SU-DHL-6 (cell line): Measurements from ENCODE around the gene SOX6.

Source experiments
- H2AFZ ChIP-seq: fragments of 200-600 bp; sonication (generic); 2 replicates; pipeline ENCODE4 v1.6.1; 2014; ENCODE audit warnings: low read depth, mild to moderate bottlenecking, moderate library complexity, mixed read lengths, antibody characterized with exemption, low read length; ENCODE audit not compliant: severe bottlenecking
- H3F3A ChIP-seq: fragments of 200-600 bp; shearing (Covaris generic); 2 replicates; pipeline ENCODE4 v1.6.0; 2016; ENCODE audit warnings: antibody characterized with exemption, mild to moderate bottlenecking; ENCODE audit not compliant: insufficient read depth
- H3K27ac ChIP-seq: fragments of 200-600 bp; sonication (generic); 2 replicates; pipeline ENCODE4 v1.5.1; 2016; ENCODE audit warnings: low read depth, mild to moderate bottlenecking, low read length, moderate library complexity, mixed read lengths
- H3K27me3 ChIP-seq: fragments of 200-600 bp; sonication (generic), shearing (Covaris generic); 2 replicates; pipeline ENCODE4 v1.6.0; 2014; ENCODE audit warnings: mild to moderate bottlenecking, low read length
- H3K36me3 ChIP-seq: fragments of 200-600 bp; sonication (generic); 2 replicates; pipeline ENCODE4 v1.6.1; 2014; ENCODE audit warnings: mild to moderate bottlenecking, low read length, mixed read lengths
- H3K4me2 ChIP-seq: fragments of 300-600, 200-600 bp; shearing (Covaris generic), sonication (generic); 2 replicates; pipeline ENCODE4 v1.6.0; 2014; ENCODE audit warnings: low read length, low read depth, mild to moderate bottlenecking; ENCODE audit not compliant: poor library complexity, severe bottlenecking
- H3K4me3 ChIP-seq: fragments of 200-600 bp; sonication (generic); 2 replicates; pipeline ENCODE4 v1.5.1; 2014; ENCODE audit warnings: antibody characterized with exemption, low read length, mild to moderate bottlenecking, mixed read lengths; ENCODE audit not compliant: insufficient read depth, poor library complexity, severe bottlenecking
- H3K79me2 ChIP-seq: fragments of 200-600 bp; sonication (generic); 2 replicates; pipeline ENCODE4 v1.6.1; 2014; ENCODE audit warnings: mild to moderate bottlenecking, low read length, moderate library complexity; ENCODE audit not compliant: insufficient read depth
- H3K9ac ChIP-seq: fragments of 200-600 bp; sonication (generic); 2 replicates; pipeline ENCODE4 v1.7.0; 2014; ENCODE audit warnings: mild to moderate bottlenecking, low read length
- H3K9me2 ChIP-seq: fragments of 200-600 bp; sonication (generic); replicated peaks from 2 replicates; pipeline ENCODE4 v1.6.1; 2014; ENCODE audit warnings: low read length; ENCODE audit not compliant: insufficient read depth
- H3K9me3 ChIP-seq: fragments of 200-600 bp; sonication (generic); 2 replicates; pipeline ENCODE4 v1.6.1; 2014; ENCODE audit warnings: low read length, mixed read lengths; ENCODE audit not compliant: insufficient read depth
- H4K20me1 ChIP-seq: fragments of 200-600 bp; sonication (generic); 2 replicates; pipeline ENCODE4 v1.6.1; 2014; ENCODE audit warnings: low read depth, mild to moderate bottlenecking, antibody characterized with exemption, low read length, moderate library complexity, mixed read lengths
- CTCF ChIP-seq: fragments of 200-600 bp; sonication (generic); IDR thresholded peaks from one replicate; pipeline ENCODE4 v1.5.1; 2017; ENCODE audit warnings: antibody characterized with exemption, mild to moderate bottlenecking, low read length, moderate library complexity; ENCODE audit not compliant: insufficient read depth, poor library complexity, severe bottlenecking
- EZH2phosphoT487 ChIP-seq: fragments of 200-600 bp; sonication (generic), shearing (Covaris generic); conservative IDR thresholded peaks from 2 replicates; pipeline ENCODE4 v1.6.1; 2018; ENCODE audit warnings: mild to moderate bottlenecking, antibody characterized with exemption, low read length, moderate library complexity, mixed read lengths

SOX6 gene

DNA sequence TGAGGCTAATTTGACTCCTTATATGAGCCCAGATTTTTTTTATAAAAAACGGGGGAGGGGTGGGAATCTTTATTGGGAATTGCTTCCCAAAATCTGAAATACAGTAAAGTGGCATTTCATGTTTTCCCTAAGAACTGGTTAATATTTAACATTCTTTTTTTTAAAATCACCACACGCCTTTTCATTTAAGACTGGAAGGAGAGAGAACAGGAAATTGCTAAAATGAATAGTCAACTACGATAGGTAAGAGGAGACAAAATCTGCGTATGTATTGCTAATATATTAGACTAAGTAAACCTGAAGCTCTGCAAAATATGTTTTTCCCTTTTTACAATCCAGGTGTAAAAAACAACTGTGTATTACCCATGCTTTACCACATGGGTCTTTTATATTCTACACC lies 57.0 kb downstream of the SOX6 start:
- Histone ChIP-seq H3K4me2 (no peak overlapping the region), H3K9me2 (no peaks in the 10 kb centered on the region), H2AFZ (no peak overlapping the region), H3K9ac (no peak overlapping the region), H3F3A (no peaks in the 10 kb centered on the region), H3K9me3 (no peaks in the 10 kb centered on the region), H4K20me1 (no peaks in the 10 kb centered on the region), H3K36me3 (no peaks in the 10 kb centered on the region), H3K79me2 (no peaks in the 10 kb centered on the region), H3K4me3 (no peak overlapping the region), H3K27me3 (no peaks in the 10 kb centered on the region), H3K27ac (no peak overlapping the region)
- TF ChIP-seq EZH2phosphoT487, result no peak
- TF ChIP-seq CTCF, result no peak

- no peak overlapping the region for H3K9ac ChIP-seq
Observed at GRCh38 chr11:16297332-16297731, 59.0 kb downstream of the SOX6 start.

DNA sequence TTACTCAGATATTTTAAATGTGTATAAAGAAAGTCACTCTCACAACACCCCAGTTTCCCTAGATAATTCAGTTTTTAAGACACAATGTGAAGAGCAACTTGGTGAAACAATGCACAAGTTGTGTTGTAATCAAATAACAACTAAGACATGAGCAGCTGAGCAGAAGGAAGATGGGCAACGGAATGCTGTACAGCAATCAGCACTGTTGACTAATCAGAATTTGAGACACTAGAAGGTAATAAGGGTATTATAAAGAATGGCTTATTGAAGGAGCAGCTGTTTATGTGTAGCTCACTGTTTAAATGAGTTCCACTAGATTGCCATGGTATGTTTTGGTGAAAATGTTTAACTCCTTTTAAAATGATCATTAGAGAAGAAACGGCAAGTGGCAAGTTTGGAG lies 60.1 kb downstream of the SOX6 start:
- no peaks in the 10 kb centered on the region for H4K20me1 ChIP-seq
- no peak overlapping the region for H3K4me3 ChIP-seq
- no peaks in the 10 kb centered on the region for H3K27me3 ChIP-seq
- no peaks in the 10 kb centered on the region for H3F3A ChIP-seq
- no peak overlapping the region for H3K4me2 ChIP-seq
- no peaks in the 10 kb centered on the region for H3K9me2 ChIP-seq
- no peaks in the 10 kb centered on the region for H3K9me3 ChIP-seq
- H3K36me3 ChIP-seq, result no peaks in the 10 kb centered on the region
- H3K27ac ChIP-seq, result no peak overlapping the region
- H3K9ac ChIP-seq, result no peak overlapping the region
- no peak for TF ChIP-seq CTCF
- TF ChIP-seq EZH2phosphoT487, result no peak
- no peaks in the 10 kb centered on the region for H3K79me2 ChIP-seq
- H2AFZ ChIP-seq, result no peak overlapping the region

More at GRCh38 chr11:16297332-16297731, 59.0 kb downstream of the SOX6 start:
- TF ChIP-seq CTCF, result no peak
- TF ChIP-seq EZH2phosphoT487, result no peak
- Histone ChIP-seq H3K79me2 (no peaks in the 10 kb centered on the region), H3K9me2 (no peaks in the 10 kb centered on the region), H2AFZ (no peak overlapping the region), H4K20me1 (no peaks in the 10 kb centered on the region), H3K9me3 (no peaks in the 10 kb centered on the region), H3K36me3 (no peaks in the 10 kb centered on the region), H3F3A (no peaks in the 10 kb centered on the region), H3K27me3 (no peaks in the 10 kb centered on the region), H3K4me2 (no peak overlapping the region), H3K4me3 (no peak overlapping the region), H3K27ac (no peak overlapping the region)

GRCh38 chr11:16295592-16295991 lies 60.8 kb downstream of the SOX6 start:
- TF ChIP-seq CTCF (no peak), EZH2phosphoT487 (no peak)
- Histone ChIP-seq H3K9me3 (no peaks in the 10 kb centered on the region), H4K20me1 (no peaks in the 10 kb centered on the region), H3K9ac (no peak overlapping the region), H3F3A (no peaks in the 10 kb centered on the region), H3K27ac (no peak overlapping the region), H3K27me3 (no peaks in the 10 kb centered on the region), H3K36me3 (no peaks in the 10 kb centered on the region), H3K79me2 (no peaks in the 10 kb centered on the region), H3K9me2 (no peaks in the 10 kb centered on the region), H2AFZ (no peak overlapping the region), H3K4me2 (no peak overlapping the region), H3K4me3 (no peak overlapping the region)
